ENCODE data around the gene PHF21A.
"Not testable (repeated sequence)": the region's sequence is repeated elsewhere in the genome, so short reads cannot be mapped to it uniquely, and the experiment has no call there.

Gene PHF21A

DNA sequence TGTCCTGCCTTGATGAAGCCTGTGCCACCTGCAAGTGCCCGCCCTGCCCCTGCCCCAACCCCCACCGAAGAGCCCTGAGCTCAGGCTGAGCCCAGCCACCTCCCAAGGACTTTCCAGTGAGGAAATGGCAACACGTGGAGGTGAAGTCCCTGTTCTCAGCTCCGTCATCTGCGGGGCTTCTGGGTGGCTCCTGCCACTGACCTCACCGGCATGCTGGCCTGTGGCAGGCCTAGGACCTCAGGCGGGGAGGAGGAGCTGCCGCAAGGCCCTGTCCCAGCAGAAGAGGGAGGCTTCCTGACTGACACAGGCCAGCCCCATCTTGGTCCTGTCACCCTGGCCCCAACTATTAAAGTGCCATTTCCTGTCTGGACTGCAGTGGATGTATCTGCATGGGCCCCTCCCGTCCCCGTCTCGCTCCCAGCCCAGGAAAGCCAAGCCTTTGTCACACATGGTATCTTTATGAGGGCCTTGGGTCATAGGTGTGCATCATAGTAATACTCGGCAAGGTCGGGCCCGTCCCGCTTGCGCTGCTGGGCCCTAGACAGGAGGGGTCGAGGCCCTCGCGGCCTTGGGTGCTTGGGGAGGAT, 215.1 kb downstream of the PHF21A start:
- peaks cover 0 to 6% of the 10 kb centered on the region in 2 experiments for H3K27me3 ChIP-seq (ENCODE audit: control insufficient read depth in 1 of 2, insufficient read depth in 1 of 2, low read length in 2 of 2)
- H2BK12ac ChIP-seq (ENCODE audit: low read length in 2 of 2) = no peak overlapping the region
- no peak overlapping the region for H3K27ac ChIP-seq (ENCODE audit: low read length, poor library complexity, severe bottlenecking)
- 72% methylated on average over 19 of the region's 19 CpGs for WGBS
- H3K18ac ChIP-seq (ENCODE audit: low read depth in 1 of 2, low read length in 2 of 2) = no peak overlapping the region
- no peak overlapping the region for H3K23ac ChIP-seq (ENCODE audit: low read length in 2 of 2)
- no peak overlapping the region for H2BK5ac ChIP-seq (ENCODE audit: low read depth, low read length, poor library complexity, severe bottlenecking)
- H4K91ac ChIP-seq (ENCODE audit: low read length) = no peak overlapping the region
- H3K9me3 ChIP-seq (ENCODE audit: control insufficient read depth, low read length) = no peaks in the 10 kb centered on the region
- H3K79me1 ChIP-seq (replicated peaks; ENCODE audit: low read length, poor library complexity, severe bottlenecking) = peaks cover 1% of the 10 kb centered on the region
- H3K36me3 ChIP-seq (ENCODE audit: control insufficient read depth in 1 of 2, insufficient read depth in 2 of 2, low read depth in 1 of 2, low read length in 2 of 2) = peaks cover 40 to 55% of the 10 kb centered on the region in 2 experiments
- H2AFZ ChIP-seq (ENCODE audit: low read depth, low read length) = no peak overlapping the region
- H2AK5ac ChIP-seq (ENCODE audit: low read length, severe bottlenecking) = no peak overlapping the region
- no peak overlapping the region for H4K8ac ChIP-seq (ENCODE audit: low read length)
- no peak overlapping the region for H3K4me3 ChIP-seq (ENCODE audit: insufficient read depth in 1 of 2, low read depth in 1 of 2, low read length in 2 of 2)
- no peak overlapping the region for H3K14ac ChIP-seq (ENCODE audit: low read length in 2 of 2)
- no peak overlapping the region for H3K9ac ChIP-seq (ENCODE audit: low read length)
- peaks cover 8% of the 10 kb centered on the region for H3K4me1 ChIP-seq (ENCODE audit: control insufficient read depth, insufficient read depth, low read depth, low read length)
- DNase-seq = peak; percentile 20
- no peak overlapping the region for H3K4ac ChIP-seq (ENCODE audit: low read depth in 1 of 2, low read length in 2 of 2)
- no peak overlapping the region for H2BK15ac ChIP-seq (ENCODE audit: low read depth, poor library complexity, severe bottlenecking)
- H2BK120ac ChIP-seq (ENCODE audit: low read depth, low read length) = no peak overlapping the region
- H3K4me2 ChIP-seq (ENCODE audit: low read length, poor library complexity, severe bottlenecking) = no peak overlapping the region

DNA sequence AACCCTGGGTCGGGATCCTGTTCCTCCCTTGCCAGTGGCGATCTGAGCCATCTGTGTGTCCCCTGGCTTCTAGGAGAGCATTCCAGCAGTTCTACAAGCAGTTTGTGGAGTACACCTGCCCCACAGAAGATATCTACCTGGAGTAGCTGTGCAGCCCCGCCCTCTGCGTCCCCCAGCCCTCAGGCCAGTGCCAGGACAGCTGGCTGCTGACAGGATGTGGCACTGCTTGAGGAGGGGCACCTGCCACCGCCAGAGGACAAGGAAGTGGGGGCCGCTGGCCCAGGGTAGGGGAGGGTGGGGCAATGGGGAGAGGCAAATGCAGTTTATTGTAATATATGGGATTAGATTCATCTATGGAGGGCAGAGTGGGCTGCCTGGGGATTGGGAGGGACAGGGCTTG, 215.7 kb downstream of the PHF21A start:
- Histone ChIP-seq H3K36me3 (ENCODE audit: control insufficient read depth in 1 of 2, insufficient read depth in 2 of 2, low read depth in 1 of 2, low read length in 2 of 2) (peaks cover 34 to 49% of the 10 kb centered on the region in 2 experiments), H3K4me1 (ENCODE audit: control insufficient read depth, insufficient read depth, low read depth, low read length) (peaks cover 14% of the 10 kb centered on the region), H3K27me3 (ENCODE audit: control insufficient read depth in 1 of 2, insufficient read depth in 1 of 2, low read length in 2 of 2) (peaks cover 0 to 12% of the 10 kb centered on the region in 2 experiments)
- DNase-seq; H3K14ac ChIP-seq (ENCODE audit: low read length in 2 of 2); H3K4me3 ChIP-seq (ENCODE audit: insufficient read depth in 1 of 2, low read depth in 1 of 2, low read length in 2 of 2); H3K79me1 ChIP-seq (replicated peaks; ENCODE audit: low read length, poor library complexity, severe bottlenecking); H4K91ac ChIP-seq (ENCODE audit: low read length); H2BK5ac ChIP-seq (ENCODE audit: low read depth, low read length, poor library complexity, severe bottlenecking); H4K8ac ChIP-seq (ENCODE audit: low read length); H2AK5ac ChIP-seq (ENCODE audit: low read length, severe bottlenecking); H2BK120ac ChIP-seq (ENCODE audit: low read depth, low read length); H3K9me3 ChIP-seq (ENCODE audit: control insufficient read depth, low read length); H2BK15ac ChIP-seq (ENCODE audit: low read depth, poor library complexity, severe bottlenecking); H3K18ac ChIP-seq (ENCODE audit: low read depth in 1 of 2, low read length in 2 of 2); H3K4ac ChIP-seq (ENCODE audit: low read depth in 1 of 2, low read length in 2 of 2); H3K23ac ChIP-seq (ENCODE audit: low read length in 2 of 2); H3K9ac ChIP-seq (ENCODE audit: low read length); H3K4me2 ChIP-seq (ENCODE audit: low read length, poor library complexity, severe bottlenecking); H2AFZ ChIP-seq (ENCODE audit: low read depth, low read length); H3K27ac ChIP-seq (ENCODE audit: low read length, poor library complexity, severe bottlenecking); H2BK12ac ChIP-seq (ENCODE audit: low read length in 2 of 2): not testable (repeated sequence)
- WGBS = 94% methylated on average over 5 of the region's 6 CpGs

DNA sequence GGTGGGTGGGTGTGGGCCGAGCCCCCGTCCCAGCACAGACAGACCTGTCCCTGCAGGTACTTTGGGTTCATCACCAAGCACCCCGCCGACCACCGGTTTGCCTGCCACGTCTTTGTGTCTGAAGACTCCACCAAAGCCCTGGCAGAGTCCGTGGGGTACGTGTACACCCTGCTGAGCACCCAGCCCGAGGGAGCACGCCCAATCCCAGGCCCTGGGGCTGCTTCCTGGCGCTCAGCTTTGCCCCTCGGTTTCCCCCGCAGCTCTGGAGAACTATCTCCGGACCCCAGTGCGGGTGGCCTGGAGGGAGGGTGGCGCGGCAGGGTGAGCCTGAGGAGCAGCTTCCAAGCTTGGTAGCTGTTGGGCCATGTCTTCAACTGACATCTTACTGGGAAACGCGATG, 216.2 kb downstream of the PHF21A start:
- Histone ChIP-seq H2BK12ac (ENCODE audit: low read length in 2 of 2) (no peak overlapping the region), H3K36me3 (ENCODE audit: control insufficient read depth in 1 of 2, insufficient read depth in 2 of 2, low read depth in 1 of 2, low read length in 2 of 2) (peaks cover 29 to 44% of the 10 kb centered on the region in 2 experiments), H2BK15ac (ENCODE audit: low read depth, poor library complexity, severe bottlenecking) (no peak overlapping the region), H3K9ac (ENCODE audit: low read length) (no peak overlapping the region), H3K23ac (ENCODE audit: low read length in 2 of 2) (no peak overlapping the region), H3K27me3 (ENCODE audit: control insufficient read depth in 1 of 2, insufficient read depth in 1 of 2, low read length in 2 of 2) (peaks cover 0 to 14% of the 10 kb centered on the region in 2 experiments), H3K14ac (ENCODE audit: low read length in 2 of 2) (no peak overlapping the region), H4K8ac (ENCODE audit: low read length) (no peak overlapping the region), H3K27ac (ENCODE audit: low read length, poor library complexity, severe bottlenecking) (no peak overlapping the region), H3K79me1 (replicated peaks; ENCODE audit: low read length, poor library complexity, severe bottlenecking) (peaks cover 3% of the 10 kb centered on the region), H2AK5ac (ENCODE audit: low read length, severe bottlenecking) (no peak overlapping the region), H3K4ac (ENCODE audit: low read depth in 1 of 2, low read length in 2 of 2) (no peak overlapping the region), H3K18ac (ENCODE audit: low read depth in 1 of 2, low read length in 2 of 2) (no peak overlapping the region), H3K9me3 (ENCODE audit: control insufficient read depth, low read length) (no peaks in the 10 kb centered on the region), H3K4me1 (ENCODE audit: control insufficient read depth, insufficient read depth, low read depth, low read length) (peaks cover 18% of the 10 kb centered on the region), H3K4me3 (ENCODE audit: insufficient read depth in 1 of 2, low read depth in 1 of 2, low read length in 2 of 2) (no peak overlapping the region), H3K4me2 (ENCODE audit: low read length, poor library complexity, severe bottlenecking) (no peak overlapping the region), H2AFZ (ENCODE audit: low read depth, low read length) (no peak overlapping the region), H2BK5ac (ENCODE audit: low read depth, low read length, poor library complexity, severe bottlenecking) (no peak overlapping the region), H2BK120ac (ENCODE audit: low read depth, low read length) (no peak overlapping the region), H4K91ac (ENCODE audit: low read length) (no peak overlapping the region)
- DNase-seq = no peak
- 96% methylated on average over 19 of the region's 19 CpGs for WGBS

DNA sequence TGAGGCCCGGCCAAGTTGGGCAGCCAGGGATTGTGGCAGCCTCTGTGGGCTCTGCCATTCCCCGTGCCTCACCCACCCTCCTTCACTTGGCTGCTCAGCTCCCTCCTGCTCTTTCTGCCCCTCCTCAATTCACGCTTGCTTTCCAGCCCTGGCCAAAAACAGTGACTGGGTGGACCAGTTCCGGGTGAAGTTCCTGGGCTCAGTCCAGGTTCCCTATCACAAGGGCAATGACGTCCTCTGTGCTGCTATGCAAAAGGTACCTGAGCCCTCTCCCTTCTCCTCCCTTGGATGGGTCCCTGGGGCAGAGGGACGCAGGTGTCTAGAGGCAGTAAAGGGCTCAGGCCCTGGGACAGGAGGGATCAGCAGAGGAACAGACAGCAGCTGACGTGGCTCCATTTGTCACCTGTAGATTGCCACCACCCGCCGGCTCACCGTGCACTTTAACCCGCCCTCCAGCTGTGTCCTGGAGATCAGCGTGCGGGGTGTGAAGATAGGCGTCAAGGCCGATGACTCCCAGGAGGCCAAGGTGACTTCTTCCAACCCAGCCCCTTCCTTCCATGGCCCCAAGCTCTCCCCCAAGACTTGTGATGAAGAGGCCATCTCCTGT, 216.8 kb downstream of the PHF21A start:
- Histone ChIP-seq H3K14ac (ENCODE audit: low read length in 2 of 2) (no peak overlapping the region), H3K4me3 (ENCODE audit: insufficient read depth in 1 of 2, low read depth in 1 of 2, low read length in 2 of 2) (no peak overlapping the region), H2AK5ac (ENCODE audit: low read length, severe bottlenecking) (no peak overlapping the region), H2AFZ (ENCODE audit: low read depth, low read length) (no peak overlapping the region), H2BK120ac (ENCODE audit: low read depth, low read length) (no peak overlapping the region), H4K91ac (ENCODE audit: low read length) (no peak overlapping the region), H3K4me2 (ENCODE audit: low read length, poor library complexity, severe bottlenecking) (no peak overlapping the region), H4K8ac (ENCODE audit: low read length) (no peak overlapping the region), H3K9me3 (ENCODE audit: control insufficient read depth, low read length) (no peaks in the 10 kb centered on the region), H3K23ac (ENCODE audit: low read length in 2 of 2) (no peak overlapping the region), H3K27me3 (ENCODE audit: control insufficient read depth in 1 of 2, insufficient read depth in 1 of 2, low read length in 2 of 2) (peaks cover 0 to 14% of the 10 kb centered on the region in 2 experiments), H3K27ac (ENCODE audit: low read length, poor library complexity, severe bottlenecking) (no peak overlapping the region), H3K4ac (ENCODE audit: low read depth in 1 of 2, low read length in 2 of 2) (no peak overlapping the region), H3K36me3 (ENCODE audit: control insufficient read depth in 1 of 2, insufficient read depth in 2 of 2, low read depth in 1 of 2, low read length in 2 of 2) (peaks cover 23 to 38% of the 10 kb centered on the region in 2 experiments), H2BK5ac (ENCODE audit: low read depth, low read length, poor library complexity, severe bottlenecking) (no peak overlapping the region), H3K9ac (ENCODE audit: low read length) (no peak overlapping the region), H3K79me1 (replicated peaks; ENCODE audit: low read length, poor library complexity, severe bottlenecking) (peaks cover 3% of the 10 kb centered on the region), H2BK12ac (ENCODE audit: low read length in 2 of 2) (no peak overlapping the region), H3K4me1 (ENCODE audit: control insufficient read depth, insufficient read depth, low read depth, low read length) (peaks cover 22% of the 10 kb centered on the region), H3K18ac (ENCODE audit: low read depth in 1 of 2, low read length in 2 of 2) (no peak overlapping the region), H2BK15ac (ENCODE audit: low read depth, poor library complexity, severe bottlenecking) (no peak overlapping the region)
- WGBS = 90% methylated on average over 15 of the region's 15 CpGs
- DNase-seq = no peak
